H1 (cell line): ENCODE results near the gene FSD1.

Experiments
- ATF2 ChIP-seq: IDR thresholded peaks from 2 replicates; pipeline ENCODE4 v1.6.1; 2012; ENCODE audit warnings: low read length, inconsistent platforms
- CTCF ChIP-seq, 3 experiments: IDR thresholded peaks; 1 replicate in 2 of 3; 2 replicates in 1 of 3; pipeline versions ENCODE4 v1.5.1 to v1.6.1; 2011; ENCODE audit warnings: low read length in 3 of 3, mild to moderate bottlenecking in 3 of 3, inconsistent platforms in 2 of 3, low read depth in 1 of 3, moderate library complexity in 1 of 3; ENCODE audit not compliant: insufficient read depth in 1 of 3; ENCODE audit errors: control extremely low read depth in 1 of 3
- EP300 ChIP-seq, 2 experiments: IDR thresholded peaks; 1 replicate in 1 of 2; 2 replicates in 1 of 2; pipeline ENCODE4 v1.6.1; 2011 to 2012; ENCODE audit warnings: low read depth in 2 of 2, low read length in 2 of 2, mild to moderate bottlenecking in 2 of 2, borderline replicate concordance in 1 of 2, inconsistent platforms in 1 of 2, moderate library complexity in 1 of 2
- JUND ChIP-seq: IDR thresholded peaks from 2 replicates; pipeline ENCODE4 v1.6.1; 2011; ENCODE audit warnings: mild to moderate bottlenecking, improper control_type of control experiment, low read length
- SIN3A ChIP-seq, 2 experiments: IDR thresholded peaks in 1 of 2; conservative IDR thresholded peaks in 1 of 2; 2 replicates each; pipeline ENCODE4 v1.6.1; 2011 to 2012; ENCODE audit warnings: low read length in 2 of 2, improper control_type of control experiment in 1 of 2, low read depth in 1 of 2, mild to moderate bottlenecking in 1 of 2

- TF ChIP-seq JUND, result no peak
- no peak for TF ChIP-seq CTCF (IDR thresholded peaks at IDR 0.05; ENCODE audit: control extremely low read depth in 1 of 3, insufficient read depth in 1 of 3, low read depth in 1 of 3, low read length in 3 of 3)
- 0 out of 4 replicates have a peak, but pooled peaks of 1 of the 2 experiments have one; percentile 8 for TF ChIP-seq SIN3A (conservative IDR thresholded peaks at IDR 0.05 in 1 of 2, IDR thresholded peaks at IDR 0.05 in 1 of 2; ENCODE audit: low read depth in 1 of 2, low read length in 2 of 2)
- TF ChIP-seq ATF2, result no peak
- TF ChIP-seq EP300 (IDR thresholded peaks at IDR 0.05; ENCODE audit: borderline replicate concordance in 1 of 2, low read depth in 2 of 2, low read length in 2 of 2), result no peak
Observed at GRCh38 chr19:4338441-4339355, 34.3 kb downstream of the FSD1 start, which contains the start of gene STAP2.
